Endothelial cell of umbilical vein (primary cell): ENCODE measurements around the gene PTCH1. TPM values are rescaled to one million over a fixed set of nuclear protein-coding genes. Genes with fewer than 3 reads are reported as not detected.

Experiments used
- BruUV-seq: library from RNA; stranded (reverse); fragments of 400-500 nt; replicated peaks from 2 replicates; lab custom pipeline; 2021; lab: Mats Ljungman, UMichigan
- CTCF ChIA-PET: fragments of 300-600, 350-600 bp; sonication (Branson Sonifier 250); formaldehyde crosslinking; loops from one replicate; lab custom pipeline; 2021; ENCODE audit warnings: antibody characterized with exemption, inconsistent platforms; lab: Charles Lee
- POLR2A ChIA-PET: fragments of 300-600, 350-600 bp; sonication (Branson Sonifier 250); formaldehyde crosslinking; loops from one replicate; lab custom pipeline; 2021; ENCODE audit warnings: antibody characterized with exemption, inconsistent platforms; lab: Charles Lee
- DNase-seq: peaks from one replicate; pipeline ENCODE4 v3.0.0-alpha.2; 2011; ENCODE audit warnings: low read depth, low spot score
- FAIRE-seq: peaks from 2 replicates; lab custom pipeline; 2011; peaks lifted over from hg19 to GRCh38; lab: Jason Lieb, UNC
- H2AFZ ChIP-seq: 2 replicates; pipeline ENCODE4 v1.6.0; 2012; ENCODE audit warnings: low read depth, low read length, control low read depth, inconsistent platforms
- H3K27ac ChIP-seq: 2 replicates; pipeline ENCODE4 v1.5.1; 2011; ENCODE audit warnings: low read depth, mild to moderate bottlenecking, control low read depth, low read length, moderate library complexity; ENCODE audit not compliant: insufficient read depth
- H3K27me3 ChIP-seq, 2 experiments: 2 replicates each; pipeline versions ENCODE4 v1.6.0 to v1.6.1; 2011; ENCODE audit warnings: low read length in 2 of 2, mixed read lengths in 1 of 2; ENCODE audit not compliant: control insufficient read depth in 2 of 2, insufficient read depth in 2 of 2
- H3K36me3 ChIP-seq, 2 experiments: 2 replicates in 1 of 2; 3 replicates in 1 of 2; pipeline ENCODE4 v1.5.1; 2011; ENCODE audit warnings: low read length in 2 of 2, mild to moderate bottlenecking in 1 of 2, moderate library complexity in 1 of 2; ENCODE audit not compliant: control insufficient read depth in 2 of 2, insufficient read depth in 2 of 2; ENCODE audit errors: extremely low read depth in 1 of 2
- H3K4me1 ChIP-seq: 3 replicates; pipeline ENCODE4 v1.5.1; 2011; ENCODE audit warnings: mild to moderate bottlenecking, low read length; ENCODE audit not compliant: control insufficient read depth, insufficient read depth; ENCODE audit errors: extremely low read depth
- H3K4me2 ChIP-seq: 2 replicates; pipeline ENCODE4 v1.6.1; 2011; ENCODE audit warnings: low read length, control low read depth, mixed read lengths; ENCODE audit not compliant: insufficient read depth
- H3K4me3 ChIP-seq, 3 experiments: fragments of 200-600 bp in 1 of 3; sonication (generic), shearing (Covaris generic) in 1 of 3; replicated peaks in 1 of 3; 2 replicates each; pipeline ENCODE4 v1.5.1; 2011 to 2016; ENCODE audit warnings: control low read depth in 3 of 3, low read length in 3 of 3, mild to moderate bottlenecking in 2 of 3, inconsistent platforms in 1 of 3, low read depth in 1 of 3, moderate library complexity in 1 of 3; ENCODE audit not compliant: insufficient read depth in 1 of 3
- H3K79me2 ChIP-seq: 2 replicates; pipeline ENCODE4 v1.6.0; 2012; ENCODE audit warnings: low read length, inconsistent platforms; ENCODE audit not compliant: control insufficient read depth, insufficient read depth
- H3K9ac ChIP-seq: replicated peaks from 2 replicates; pipeline ENCODE3; 2011; ENCODE audit warnings: low read length, control low read depth; ENCODE audit not compliant: insufficient read depth; ENCODE audit errors: extremely low read depth
- H3K9me1 ChIP-seq: replicated peaks from 3 replicates; pipeline ENCODE4 v1.6.0; 2011; ENCODE audit warnings: mild to moderate bottlenecking, low read length; ENCODE audit not compliant: control insufficient read depth, insufficient read depth; ENCODE audit errors: extremely low read depth
- H3K9me3 ChIP-seq: replicated peaks from 2 replicates; pipeline ENCODE4 v1.5.1; 2012; ENCODE audit warnings: low read length, inconsistent platforms; ENCODE audit not compliant: control insufficient read depth, insufficient read depth
- H4K20me1 ChIP-seq: replicated peaks from 2 replicates; pipeline ENCODE3; 2011; ENCODE audit warnings: mild to moderate bottlenecking, low read length; ENCODE audit not compliant: control insufficient read depth, insufficient read depth; ENCODE audit errors: extremely low read depth
- EZH2 ChIP-seq: IDR thresholded peaks from 2 replicates; pipeline ENCODE4 v1.6.1; 2012; ENCODE audit warnings: borderline replicate concordance, low read depth, mild to moderate bottlenecking, moderate library complexity, low read length, inconsistent platforms; ENCODE audit not compliant: severe bottlenecking
- FOS ChIP-seq: IDR thresholded peaks from 2 replicates; pipeline ENCODE4 v1.6.1; 2011; ENCODE audit warnings: mild to moderate bottlenecking, low read length, moderate library complexity, borderline replicate concordance; ENCODE audit not compliant: insufficient read depth
- GATA2 ChIP-seq: IDR thresholded peaks from 2 replicates; pipeline ENCODE4 v1.7.0; 2011; ENCODE audit warnings: low read depth, mild to moderate bottlenecking, moderate library complexity, mixed read lengths, low read length; ENCODE audit not compliant: insufficient read length, insufficient read depth
- JUN ChIP-seq: IDR thresholded peaks from 2 replicates; pipeline ENCODE4 v1.6.1; 2011; ENCODE audit warnings: borderline replicate concordance, low read depth; ENCODE audit not compliant: insufficient read length, insufficient read depth
- MYC ChIP-seq: IDR thresholded peaks from one replicate; pipeline ENCODE4 v1.6.1; 2011; ENCODE audit warnings: mild to moderate bottlenecking, low read depth, low read length
- POLR2A ChIP-seq: IDR thresholded peaks from 2 replicates; pipeline ENCODE4 v1.6.1; 2012; ENCODE audit warnings: low read depth, mild to moderate bottlenecking, control low read depth, low read length
- POLR2AphosphoS5 ChIP-seq: IDR thresholded peaks from 2 replicates; pipeline ENCODE4 v1.6.1; 2012; ENCODE audit warnings: low read depth, mild to moderate bottlenecking, control low read depth, low read length, moderate library complexity; ENCODE audit not compliant: insufficient read depth
- dilution Hi-C: fragments of 300-500 bp; cut with MboI; formaldehyde crosslinking; loops from one replicate; pipeline ENCODE4 v1.15.0; 2019; ENCODE audit warnings: low sequenced_read_pairs; ENCODE audit not compliant: extremely low pct_ligation_motif_present
- intact Hi-C: fragments of 100-400 bp; cut with micrococcal nuclease; formaldehyde crosslinking; loops from one replicate; pipeline ENCODE4 v1.10.0; 2022
- polyA plus RNA-seq, 4 experiments: library from polyadenylated mRNA; depleted of rRNA in 3 of 4; stranded (reverse) in 3 of 4; unstranded in 1 of 4; fragments of >200 nt; gene quantifications; 2 replicates each; pipeline versions ENCODE4 v1.2.1 to v1.2.3, GENCODE V29; 2011 to 2012; ENCODE audit warnings: missing spikeins in 1 of 4
- total RNA-seq: library from RNA; stranded (reverse); gene quantifications from 2 replicates; pipeline ENCODE4 v1.2.3, GENCODE V29; 2021
- TF ChIP-seq, protein P1 (sequence below): IDR thresholded peaks from 2 replicates; pipeline ENCODE4 v1.6.1; 2011; ENCODE audit not compliant: insufficient read depth, insufficient read length
- TF ChIP-seq, protein P2 (sequence below), 2 donors: IDR thresholded peaks; 1 replicate in 1 of 2; 2 replicates in 1 of 2; pipeline ENCODE4 v1.5.1; 2011; ENCODE audit warnings: low read length in 2 of 2, mild to moderate bottlenecking in 2 of 2, moderate library complexity in 2 of 2, control low read depth in 1 of 2, inconsistent platforms in 1 of 2, low read depth in 1 of 2; ENCODE audit not compliant: insufficient read depth in 1 of 2; ENCODE audit errors: extremely low read depth in 1 of 2

The PTCH1 gene
- total and polyA plus RNA-seq, 2 donors (not counting 3 experiments of a cell fraction or from before 2014, with no cell fraction given): 3.9 to 12.1 TPM

DNA sequence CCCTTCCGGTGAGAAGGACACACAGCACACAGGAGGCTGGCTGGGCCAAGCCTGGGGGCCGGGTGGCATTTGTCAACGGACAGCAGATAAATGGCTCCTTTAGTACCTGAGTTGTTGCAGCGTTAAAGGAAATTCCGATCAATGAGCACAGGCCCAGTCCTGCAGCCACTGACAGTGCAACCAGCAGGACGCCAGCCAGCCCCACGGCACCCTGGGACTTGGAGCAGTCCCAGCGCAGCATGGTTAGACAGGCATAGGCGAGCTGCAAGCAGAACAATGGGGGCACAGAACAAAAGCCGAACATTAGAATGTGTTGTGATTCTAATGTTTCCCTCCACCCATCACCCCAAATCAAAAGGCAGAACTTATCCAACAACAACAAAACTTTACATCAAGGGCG is 39.3 kb downstream of the PTCH1 start:
- no peak for DNase-seq
- H3K79me2 ChIP-seq: no peaks in the 10 kb centered on the region
- FAIRE-seq: no peak
- H3K4me1 ChIP-seq: no peaks in the 10 kb centered on the region
- no peak overlapping the region for H3K4me2 ChIP-seq
- H3K36me3 ChIP-seq: peaks cover 0 to 28% of the 10 kb centered on the region in 2 experiments
- TF ChIP-seq FOS: no peak
- TF ChIP-seq POLR2A: no peak
- TF ChIP-seq EZH2: no peak
- TF ChIP-seq GATA2: no peak
- TF ChIP-seq, protein P1, sequence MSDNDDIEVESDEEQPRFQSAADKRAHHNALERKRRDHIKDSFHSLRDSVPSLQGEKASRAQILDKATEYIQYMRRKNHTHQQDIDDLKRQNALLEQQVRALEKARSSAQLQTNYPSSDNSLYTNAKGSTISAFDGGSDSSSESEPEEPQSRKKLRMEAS: no peak
- TF ChIP-seq MYC: no peak
- TF ChIP-seq, protein P2, sequence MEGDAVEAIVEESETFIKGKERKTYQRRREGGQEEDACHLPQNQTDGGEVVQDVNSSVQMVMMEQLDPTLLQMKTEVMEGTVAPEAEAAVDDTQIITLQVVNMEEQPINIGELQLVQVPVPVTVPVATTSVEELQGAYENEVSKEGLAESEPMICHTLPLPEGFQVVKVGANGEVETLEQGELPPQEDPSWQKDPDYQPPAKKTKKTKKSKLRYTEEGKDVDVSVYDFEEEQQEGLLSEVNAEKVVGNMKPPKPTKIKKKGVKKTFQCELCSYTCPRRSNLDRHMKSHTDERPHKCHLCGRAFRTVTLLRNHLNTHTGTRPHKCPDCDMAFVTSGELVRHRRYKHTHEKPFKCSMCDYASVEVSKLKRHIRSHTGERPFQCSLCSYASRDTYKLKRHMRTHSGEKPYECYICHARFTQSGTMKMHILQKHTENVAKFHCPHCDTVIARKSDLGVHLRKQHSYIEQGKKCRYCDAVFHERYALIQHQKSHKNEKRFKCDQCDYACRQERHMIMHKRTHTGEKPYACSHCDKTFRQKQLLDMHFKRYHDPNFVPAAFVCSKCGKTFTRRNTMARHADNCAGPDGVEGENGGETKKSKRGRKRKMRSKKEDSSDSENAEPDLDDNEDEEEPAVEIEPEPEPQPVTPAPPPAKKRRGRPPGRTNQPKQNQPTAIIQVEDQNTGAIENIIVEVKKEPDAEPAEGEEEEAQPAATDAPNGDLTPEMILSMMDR (IDR thresholded peaks at IDR 0.05; ENCODE audit: extremely low read depth in 1 of 2, insufficient read depth in 1 of 2, low read depth in 1 of 2, low read length in 2 of 2): no peak
- no peak for TF ChIP-seq JUN
- no peak for TF ChIP-seq POLR2AphosphoS5
- H3K27me3 ChIP-seq: no peaks in the 10 kb centered on the region
- H3K9me1 ChIP-seq: no peaks in the 10 kb centered on the region
- no TSS peak for BruUV-seq
- intact Hi-C loops: no loop called here
- no peak overlapping the region for H3K9ac ChIP-seq
- dilution Hi-C loops: no loop called here
- H3K9me3 ChIP-seq: no peaks in the 10 kb centered on the region
- ChIA-PET POLR2A (no interaction called here), CTCF (no interaction called here)
- H2AFZ ChIP-seq: no peak overlapping the region
- no peaks in the 10 kb centered on the region for H4K20me1 ChIP-seq
- H3K4me3 ChIP-seq: no peak overlapping the region
- H3K27ac ChIP-seq: no peak overlapping the region
